Activated CD4-positive, CD25-positive, alpha-beta regulatory T cell treated with anti-CD3 and anti-CD28 coated beads, Interleukin-2, amount 50 U/mL, for 72 hours (primary cell): ENCODE results near the gene ERBB4.

Experiments
- DNase-seq: peaks from one replicate; pipeline ENCODE4 v3.0.0; 2021

ERBB4 gene

DNA sequence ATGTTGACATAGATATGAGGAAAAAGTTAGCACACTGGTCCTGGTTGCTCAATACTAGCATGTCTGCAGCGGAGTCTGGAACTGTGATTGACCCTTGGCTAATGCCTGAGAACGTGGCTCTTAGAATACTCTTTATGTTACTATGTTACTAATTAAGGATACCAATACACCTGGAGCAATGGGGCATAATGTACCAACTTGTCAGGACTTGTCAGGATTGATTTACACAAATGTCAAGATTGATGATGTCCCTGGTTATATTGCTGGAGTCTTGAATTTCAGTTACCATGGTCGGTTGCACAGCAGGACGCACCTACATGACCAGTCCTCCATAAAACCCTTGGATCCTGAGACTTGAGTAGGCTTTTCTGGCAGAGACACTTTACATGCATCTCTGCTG lies 1171.3 kb downstream of the ERBB4 start:
- no peak for DNase-seq

- DNase-seq, result no peak
These were observed 1173.7 kb downstream of the ERBB4 start for GRCh38 chr2:211364911-211365310.

GRCh38 chr2:211361383-211361782 lies 1177.2 kb downstream of the ERBB4 start:
- no peak for DNase-seq

GRCh38 chr2:211359347-211359746 lies 1179.3 kb downstream of the ERBB4 start:
- no peak for DNase-seq

DNA sequence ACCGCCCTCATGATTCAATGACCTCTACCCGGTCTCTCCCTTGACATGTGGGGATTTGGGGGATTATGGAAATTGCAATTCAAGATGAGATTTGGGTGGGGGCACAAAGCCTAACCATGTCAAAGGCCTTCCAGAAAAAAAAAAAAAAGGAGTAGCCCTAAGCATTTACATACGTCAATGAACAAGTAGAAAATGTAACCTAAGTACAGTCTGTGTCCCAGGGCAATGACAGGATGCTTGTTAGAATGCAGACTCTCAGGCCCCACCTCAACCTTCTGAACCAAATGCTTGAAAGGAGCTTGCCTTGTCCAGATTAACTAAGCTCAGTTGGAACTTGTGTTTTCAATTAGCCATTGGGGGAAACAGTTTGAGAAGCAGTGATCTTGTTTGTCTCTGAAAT lies 1180.1 kb downstream of the ERBB4 start:
- DNase-seq, result no peak

GRCh38 chr2:211354481-211354880 lies 1184.1 kb downstream of the ERBB4 start:
- DNase-seq, result no peak

DNA sequence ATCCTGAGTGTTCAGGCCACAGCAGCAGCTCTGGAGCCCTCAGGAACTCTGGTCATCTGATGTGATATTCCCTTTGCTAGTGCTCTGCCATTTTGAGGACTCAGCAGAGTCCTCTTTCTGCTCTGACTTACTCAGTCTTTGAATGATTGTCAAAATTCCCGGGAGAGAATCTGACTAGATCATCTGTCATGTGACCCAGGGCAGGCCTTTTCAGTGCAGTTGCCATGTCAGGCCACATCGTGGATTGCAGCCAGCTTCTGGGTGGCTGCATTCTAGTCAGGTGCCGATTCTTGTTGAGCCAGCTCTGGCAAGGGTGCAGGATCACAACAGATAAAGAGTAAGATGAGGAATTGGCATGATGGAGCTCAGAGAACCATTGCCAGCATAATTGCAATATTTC lies 1186.6 kb downstream of the ERBB4 start:
- no peak for DNase-seq

DNA sequence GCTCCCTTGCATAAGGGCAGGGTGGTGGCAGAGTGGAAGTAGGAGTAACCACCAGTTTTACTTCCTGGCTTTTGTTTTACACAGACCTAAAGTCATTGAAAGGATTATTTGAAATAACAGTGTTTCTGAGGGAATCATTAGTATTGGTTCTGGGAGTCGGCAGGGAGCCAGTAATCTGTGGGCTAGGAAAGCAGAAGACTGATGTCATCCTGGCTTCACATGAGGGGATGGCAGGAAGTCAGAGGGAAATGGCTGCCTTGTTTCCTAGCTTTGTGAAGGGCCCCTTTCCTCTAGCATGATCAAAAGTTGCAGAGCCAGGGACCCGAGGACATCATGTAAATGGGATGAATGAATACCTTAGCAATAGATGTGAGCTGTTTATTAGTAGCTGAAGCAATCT lies 1189.6 kb downstream of the ERBB4 start:
- DNase-seq, result no peak

- no peak for DNase-seq
These were observed 1191.3 kb downstream of the ERBB4 start for GRCh38 chr2:211347328-211347727.

GRCh38 chr2:211344289-211344688 lies 1194.3 kb downstream of the ERBB4 start:
- no peak for DNase-seq

GRCh38 chr2:211333377-211333776 lies 1205.2 kb downstream of the ERBB4 start:
- no peak for DNase-seq

DNA sequence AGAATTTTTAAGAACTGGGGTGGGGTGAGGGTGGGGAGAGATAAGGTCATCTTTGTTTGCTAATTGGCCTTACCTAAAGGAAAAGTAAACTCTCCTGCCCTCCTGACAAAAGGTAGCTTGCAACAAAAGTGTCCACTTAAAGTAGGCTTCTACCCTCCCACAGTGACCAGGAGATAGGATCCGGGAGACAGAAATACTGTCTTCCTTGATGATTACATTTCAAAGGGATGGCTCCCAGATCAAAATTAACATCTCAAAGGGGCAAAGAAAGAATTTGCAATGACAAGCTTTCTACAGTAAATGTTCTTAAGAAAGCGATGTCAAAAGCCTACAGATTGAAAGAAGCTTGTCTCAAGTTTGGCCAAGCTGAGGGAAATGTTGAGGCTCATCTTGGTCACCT lies 1206.9 kb downstream of the ERBB4 start:
- no peak for DNase-seq

DNA sequence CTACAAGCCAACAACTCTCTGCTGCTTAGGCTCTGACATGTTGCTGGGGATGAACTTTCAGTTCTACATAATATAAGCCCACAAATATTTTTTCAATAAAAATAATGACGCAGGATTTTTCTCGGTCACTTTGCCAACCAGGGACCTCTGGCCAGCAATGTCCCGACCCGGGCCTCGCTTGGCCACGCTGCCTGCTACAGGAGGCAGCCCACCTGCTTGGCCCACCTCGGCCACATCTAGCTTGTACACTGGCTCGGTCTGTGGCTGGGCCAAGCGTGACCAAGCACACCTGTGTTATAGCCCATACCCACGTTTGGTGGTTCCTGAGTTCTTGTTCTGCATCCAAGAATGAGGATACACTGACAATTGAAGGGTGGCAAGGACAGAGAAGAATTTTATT lies 1208.7 kb downstream of the ERBB4 start:
- no peak for DNase-seq

GRCh38 chr2:211329421-211329820 lies 1209.2 kb downstream of the ERBB4 start:
- DNase-seq, result no peak

DNA sequence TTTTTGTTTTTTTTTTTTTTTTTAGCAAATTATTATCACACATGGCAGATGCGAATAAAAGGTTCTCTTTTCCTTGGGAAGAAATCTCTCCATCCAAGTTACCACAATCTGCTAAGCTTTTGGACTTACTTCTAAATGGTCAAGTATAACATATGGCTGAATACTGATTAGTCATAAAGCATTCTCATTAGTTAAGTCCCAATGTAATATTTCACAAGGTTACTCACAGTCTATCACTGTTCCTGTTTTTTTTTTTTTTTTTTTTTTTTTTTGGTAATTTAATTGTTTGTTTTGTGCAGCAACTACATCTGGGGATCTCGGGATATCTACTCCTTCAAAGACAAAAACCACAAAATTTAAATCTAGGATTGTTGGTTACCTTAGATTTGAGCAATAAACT lies 1210.5 kb downstream of the ERBB4 start:
- no peak for DNase-seq
